Esophagus squamous epithelium (tissue), 5 donors: ENCODE data around the gene CREBBP. TPM values are rescaled to one million over a fixed set of nuclear protein-coding genes. Genes with fewer than 3 reads are reported as not detected.

Experiments
- DNase-seq: peaks from one replicate; lab custom pipeline; 2025; lab: John Stamatoyannopoulos, UW
- H3K27ac ChIP-seq, 4 donors: fragments of 200-600 bp; sonication (generic); one replicate each; pipeline ENCODE4 v1.5.1; 2016 to 2019; ENCODE audit warnings: mild to moderate bottlenecking in 1 of 4
- H3K27me3 ChIP-seq, 4 donors: fragments of 200-600 bp; sonication (generic); 1 replicate in 3 of 4; 2 replicates in 1 of 4; pipeline versions ENCODE4 v1.5.1 to v1.6.0; 2017 to 2021; ENCODE audit warnings: antibody characterized with exemption in 1 of 4
- H3K36me3 ChIP-seq, 3 donors: fragments of 200-600 bp; sonication (generic); one replicate each; pipeline ENCODE4 v1.5.1; 2016 to 2019
- H3K4me1 ChIP-seq, 3 donors: fragments of 200-600 bp; sonication (generic); one replicate each; pipeline ENCODE4 v1.5.1; 2017 to 2019
- H3K4me3 ChIP-seq, 4 donors: fragments of 200-600 bp; sonication (generic); 1 replicate in 3 of 4; 2 replicates in 1 of 4; pipeline ENCODE4 v1.5.1; 2016 to 2019; ENCODE audit warnings: mild to moderate bottlenecking in 2 of 4, moderate library complexity in 1 of 4
- H3K9me3 ChIP-seq, 3 donors: fragments of 200-600 bp; sonication (generic); one replicate each; pipeline ENCODE4 v1.5.1; 2016 to 2019
- POLR2A ChIP-seq, 4 donors: fragments of 450-650 bp; IDR thresholded peaks; one replicate each; pipeline ENCODE4 v1.6.1; 2017; ENCODE audit warnings: antibody characterized with exemption in 4 of 4, mild to moderate bottlenecking in 4 of 4, moderate library complexity in 3 of 4
- WGBS, 2 donors: methylation state at CpG; one replicate each; pipeline ENCODE4 v1.1.5; 2018; 5-methylcytosine and 5-hydroxymethylcytosine counted together
- intact Hi-C: fragments of 100-400 bp; cut with DNase I; formaldehyde crosslinking; loops from one replicate; pipeline ENCODE4 v1.15.0; 2022
- total RNA-seq, 4 donors: library from RNA; depleted of rRNA; stranded (reverse); fragments of >200 nt; gene quantifications; one replicate each; pipeline ENCODE4 v1.1.0, GENCODE V29; 2016
- TF ChIP-seq, protein P1 (sequence below), 6 experiments: fragments of 450-650 bp in 4 of 6; fragments of 200-600 bp in 2 of 6; sonication (generic) in 2 of 6; IDR thresholded peaks; one replicate each; pipeline ENCODE4 v1.5.1; 2016 to 2019; ENCODE audit warnings: antibody characterized with exemption in 6 of 6, mild to moderate bottlenecking in 4 of 6, moderate library complexity in 4 of 6
- donor health status: DM: yes; HTN: yes; CAD: no.

Gene CREBBP
- total RNA-seq, 4 donors from 2014 or later: 14.5 to 53.6 (median 37.5) TPM

DNA sequence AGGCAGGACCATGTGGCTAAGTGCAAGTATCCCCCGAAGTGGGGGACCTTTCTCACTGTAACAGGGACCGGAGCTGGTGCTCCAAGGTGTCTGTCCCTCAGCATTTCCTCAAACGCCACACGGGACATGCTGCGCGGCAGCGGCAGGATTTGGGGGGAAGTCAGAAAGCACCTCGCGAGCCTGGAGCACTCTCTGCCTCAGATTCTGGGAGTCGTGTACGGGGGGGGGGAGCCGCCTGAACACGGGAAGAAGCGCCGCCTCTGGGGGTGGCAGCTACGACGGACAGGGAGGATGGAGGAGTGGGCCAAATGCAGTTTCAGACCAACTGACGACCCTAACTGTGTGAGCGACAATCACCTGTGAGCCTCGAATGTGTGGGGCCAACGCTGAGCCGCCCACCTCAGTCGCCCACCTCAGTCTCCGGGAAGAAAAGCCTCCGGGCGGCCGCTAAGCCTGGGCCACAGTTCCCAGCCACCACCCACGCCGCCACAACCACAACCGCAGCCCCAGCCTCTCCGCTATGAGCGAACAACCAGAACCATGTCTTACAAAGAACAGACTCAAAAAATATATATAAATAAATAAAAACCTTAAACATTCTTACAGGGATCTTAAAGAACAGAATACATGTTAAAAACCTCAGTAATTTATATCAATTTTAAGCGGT, 154.4 kb downstream of the CREBBP start:
- peaks cover 36 to 59% (median 38%) of the 10 kb centered on the region in 3 donors for H3K36me3 ChIP-seq
- no peak overlapping the region for H3K27ac ChIP-seq
- WGBS, 2 donors: 91 to 95% methylated on average over 14 to 15 of the region's 33 CpGs
- H3K4me1 ChIP-seq: no peaks in the 10 kb centered on the region
- intact Hi-C loops: no loop called here
- DNase-seq: no peak
- TF ChIP-seq, protein P1, sequence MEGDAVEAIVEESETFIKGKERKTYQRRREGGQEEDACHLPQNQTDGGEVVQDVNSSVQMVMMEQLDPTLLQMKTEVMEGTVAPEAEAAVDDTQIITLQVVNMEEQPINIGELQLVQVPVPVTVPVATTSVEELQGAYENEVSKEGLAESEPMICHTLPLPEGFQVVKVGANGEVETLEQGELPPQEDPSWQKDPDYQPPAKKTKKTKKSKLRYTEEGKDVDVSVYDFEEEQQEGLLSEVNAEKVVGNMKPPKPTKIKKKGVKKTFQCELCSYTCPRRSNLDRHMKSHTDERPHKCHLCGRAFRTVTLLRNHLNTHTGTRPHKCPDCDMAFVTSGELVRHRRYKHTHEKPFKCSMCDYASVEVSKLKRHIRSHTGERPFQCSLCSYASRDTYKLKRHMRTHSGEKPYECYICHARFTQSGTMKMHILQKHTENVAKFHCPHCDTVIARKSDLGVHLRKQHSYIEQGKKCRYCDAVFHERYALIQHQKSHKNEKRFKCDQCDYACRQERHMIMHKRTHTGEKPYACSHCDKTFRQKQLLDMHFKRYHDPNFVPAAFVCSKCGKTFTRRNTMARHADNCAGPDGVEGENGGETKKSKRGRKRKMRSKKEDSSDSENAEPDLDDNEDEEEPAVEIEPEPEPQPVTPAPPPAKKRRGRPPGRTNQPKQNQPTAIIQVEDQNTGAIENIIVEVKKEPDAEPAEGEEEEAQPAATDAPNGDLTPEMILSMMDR (IDR thresholded peaks at IDR 0.05): no peak
- no peak for TF ChIP-seq POLR2A (IDR thresholded peaks at IDR 0.05)
- no peaks in the 10 kb centered on the region for H3K9me3 ChIP-seq
- no peak overlapping the region for H3K4me3 ChIP-seq
- no peaks in the 10 kb centered on the region for H3K27me3 ChIP-seq

DNA sequence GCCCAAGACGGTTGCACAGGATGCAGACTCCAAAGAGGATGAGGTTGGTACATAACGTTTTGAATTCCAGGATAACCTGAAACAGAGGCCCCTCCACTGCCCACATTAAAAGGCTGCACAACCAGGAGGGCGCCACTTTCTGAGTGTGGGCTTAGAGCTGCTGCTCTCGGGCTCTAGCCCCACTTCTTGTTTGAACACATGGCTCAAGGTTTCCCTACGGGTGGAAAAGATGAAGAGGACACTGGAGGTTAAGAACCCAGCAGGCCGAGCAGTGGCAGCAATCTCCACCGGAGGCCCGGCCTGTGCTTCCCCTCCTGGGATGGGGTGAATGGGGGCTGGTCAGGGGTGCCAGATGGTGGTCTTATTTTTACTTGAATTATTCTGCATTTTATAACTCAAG, 155.2 kb downstream of the CREBBP start:
- Histone ChIP-seq H3K9me3 (no peaks in the 10 kb centered on the region), H3K4me1 (no peaks in the 10 kb centered on the region), H3K4me3 (no peak overlapping the region), H3K36me3 (peaks cover 27 to 50% (median 29%) of the 10 kb centered on the region in 3 donors), H3K27ac (no peak overlapping the region), H3K27me3 (no peaks in the 10 kb centered on the region)
- DNase-seq: no peak
- TF ChIP-seq POLR2A (IDR thresholded peaks at IDR 0.05): no peak
- TF ChIP-seq, protein P1 (IDR thresholded peaks at IDR 0.05): no peak
- WGBS, 2 donors: 64 to 79% methylated on average over 6 to 7 of the region's 8 CpGs
- intact Hi-C loops: no loop called here

DNA sequence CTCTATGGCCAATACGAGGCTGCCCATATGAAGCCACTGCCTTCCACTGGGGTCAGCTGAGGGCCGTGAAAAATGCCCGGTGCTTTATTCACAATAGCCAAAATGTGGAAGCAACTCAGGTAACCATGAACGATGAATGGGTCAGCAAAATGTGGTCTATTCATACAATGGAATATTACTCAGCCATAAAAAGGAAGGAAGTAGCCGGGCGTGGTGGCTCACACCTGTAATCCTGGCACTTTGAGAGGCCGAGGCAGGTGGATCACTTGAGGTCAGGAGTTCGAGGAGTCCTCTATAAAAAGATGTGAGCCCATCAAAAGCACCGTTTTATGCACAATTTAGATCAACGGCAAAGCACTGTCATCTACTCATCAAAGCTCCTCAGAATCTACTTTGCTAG, 158.0 kb downstream of the CREBBP start:
- H3K36me3 ChIP-seq: peaks cover under 1 to 22% (median 1%) of the 10 kb centered on the region in 3 donors
- no peaks in the 10 kb centered on the region for H3K27me3 ChIP-seq
- H3K4me1 ChIP-seq: peaks cover 0 to 8% (median 5%) of the 10 kb centered on the region in 3 donors
- no peak for DNase-seq
- TF ChIP-seq POLR2A (IDR thresholded peaks at IDR 0.05): no peak
- TF ChIP-seq, protein P1 (IDR thresholded peaks at IDR 0.05): no peak
- no peak overlapping the region for H3K4me3 ChIP-seq
- no peaks in the 10 kb centered on the region for H3K9me3 ChIP-seq
- WGBS, 2 donors: 79 to 85% methylated on average over 10 of the region's 10 CpGs
- H3K27ac ChIP-seq: no peak overlapping the region
- intact Hi-C loops: no loop called here

DNA sequence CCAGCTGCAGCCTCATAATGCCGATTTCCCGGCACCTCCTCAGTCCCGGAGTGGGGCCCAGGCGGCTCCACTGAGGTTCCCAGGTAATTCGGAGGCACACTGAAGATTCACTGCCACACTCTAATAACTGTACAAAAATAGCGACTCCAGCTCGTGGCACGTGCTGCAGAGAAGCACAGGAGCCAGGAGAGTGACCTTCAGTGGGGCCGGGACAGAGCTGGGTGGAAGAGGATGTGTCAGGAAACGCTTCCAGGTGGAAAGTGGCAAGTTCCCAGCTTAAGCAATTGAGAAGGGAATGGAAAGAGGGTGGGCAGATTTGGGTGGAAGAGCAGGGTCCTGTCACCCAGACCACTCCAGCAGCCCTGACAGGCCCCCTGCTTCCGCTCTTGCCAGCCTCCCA, 160.1 kb downstream of the CREBBP start:
- H3K36me3 ChIP-seq: peaks cover 0 to 2% (median 0%) of the 10 kb centered on the region in 3 donors
- H3K27ac ChIP-seq: no peak overlapping the region
- no peak overlapping the region for H3K4me3 ChIP-seq
- no peak for DNase-seq
- no peaks in the 10 kb centered on the region for H3K27me3 ChIP-seq
- intact Hi-C loops: no loop called here
- peaks cover 0 to 24% (median 5%) of the 10 kb centered on the region in 3 donors for H3K4me1 ChIP-seq
- 75 to 79% methylated on average over 7 to 11 of the region's 11 CpGs for WGBS, 2 donors
- no peaks in the 10 kb centered on the region for H3K9me3 ChIP-seq
- TF ChIP-seq, protein P1 (IDR thresholded peaks at IDR 0.05): no peak
- TF ChIP-seq POLR2A (IDR thresholded peaks at IDR 0.05): no peak

DNA sequence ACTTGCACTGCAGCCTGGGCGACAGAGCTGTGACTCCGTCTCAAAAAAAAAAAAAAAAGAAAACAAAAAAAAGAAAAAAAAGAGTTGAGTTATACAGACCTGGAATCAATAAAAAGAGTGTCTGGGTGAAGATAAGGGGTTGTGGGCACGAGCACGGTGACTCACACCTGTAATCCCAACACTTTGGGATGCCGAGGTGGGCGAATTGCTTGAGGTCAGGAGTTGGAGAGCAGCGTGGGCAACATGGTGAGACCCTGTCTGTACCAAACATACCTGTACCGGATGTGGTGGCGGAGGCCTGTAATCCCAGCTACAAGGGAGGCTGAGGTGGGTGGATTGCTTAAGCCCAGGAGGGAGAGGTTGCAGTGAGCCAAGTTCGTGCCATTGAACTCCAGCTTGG, 161.9 kb downstream of the CREBBP start:
- TF ChIP-seq POLR2A (IDR thresholded peaks at IDR 0.05): no peak
- TF ChIP-seq, protein P1 (IDR thresholded peaks at IDR 0.05): no peak
- intact Hi-C loops: no loop called here
- peaks cover 0 to 3% (median 0%) of the 10 kb centered on the region in 3 donors for H3K36me3 ChIP-seq
- WGBS, 2 donors: 83 to 90% methylated on average over 10 of the region's 10 CpGs
- H3K27me3 ChIP-seq: no peaks in the 10 kb centered on the region
- no peak overlapping the region for H3K4me3 ChIP-seq
- no peak for DNase-seq
- H3K27ac ChIP-seq: no peak overlapping the region
- no peaks in the 10 kb centered on the region for H3K9me3 ChIP-seq
- H3K4me1 ChIP-seq: peaks cover 0 to 40% (median 5%) of the 10 kb centered on the region in 3 donors
